Mesendoderm (in vitro differentiated cells): ENCODE results near the gene SART1.

ENCODE experiments used
- DNase-seq: peaks from one replicate; pipeline ENCODE4 v3.0.0; 2013
- H2AK5ac ChIP-seq: 2 replicates; pipeline ENCODE4 v1.6.1; 2013; ENCODE audit warnings: low read length, inconsistent platforms
- H2BK120ac ChIP-seq: 2 replicates; pipeline ENCODE4 v1.6.1; 2013; ENCODE audit warnings: low read depth, mild to moderate bottlenecking, low read length, moderate library complexity, mixed read lengths
- H2BK15ac ChIP-seq: replicated peaks from 2 replicates; pipeline ENCODE4 v1.6.1; 2013; ENCODE audit warnings: low read depth, mild to moderate bottlenecking, moderate library complexity
- H2BK5ac ChIP-seq: 2 replicates; pipeline ENCODE4 v1.6.1; 2013; ENCODE audit warnings: low read length, inconsistent platforms
- H3K18ac ChIP-seq: 2 replicates; pipeline ENCODE4 v1.6.1; 2013; ENCODE audit warnings: mild to moderate bottlenecking, low read length, mixed read lengths
- H3K23ac ChIP-seq: one replicate; pipeline ENCODE4 v1.6.1; 2013; ENCODE audit warnings: low read length
- H3K27ac ChIP-seq: 2 replicates; pipeline ENCODE4 v1.5.1; 2013; ENCODE audit warnings: low read depth, mild to moderate bottlenecking, inconsistent platforms, low read length, moderate library complexity
- H3K27me3 ChIP-seq: 2 replicates; pipeline ENCODE4 v1.6.1; 2013; ENCODE audit warnings: low read length, control low read depth, mild to moderate bottlenecking, inconsistent platforms; ENCODE audit not compliant: insufficient read depth, poor library complexity
- H3K36me3 ChIP-seq: 2 replicates; pipeline ENCODE4 v1.6.1; 2013; ENCODE audit warnings: low read length, inconsistent platforms; ENCODE audit not compliant: control insufficient read depth, insufficient read depth
- H3K4ac ChIP-seq: one replicate; pipeline ENCODE4 v1.6.1; 2013; ENCODE audit warnings: low read depth, mild to moderate bottlenecking, low read length, moderate library complexity
- H3K4me1 ChIP-seq: 2 replicates; pipeline ENCODE4 v1.6.1; 2013; ENCODE audit warnings: low read depth, low read length, inconsistent platforms; ENCODE audit not compliant: control insufficient read depth
- H3K4me2 ChIP-seq: 2 replicates; pipeline ENCODE4 v1.6.1; 2013; ENCODE audit warnings: low read length
- H3K4me3 ChIP-seq: 2 replicates; pipeline ENCODE4 v1.5.1; 2013; ENCODE audit warnings: mild to moderate bottlenecking, low read length
- H3K56ac ChIP-seq: one replicate; pipeline ENCODE4 v1.6.1; 2013; ENCODE audit warnings: low read length
- H3K79me1 ChIP-seq: 2 replicates; pipeline ENCODE4 v1.6.1; 2013; ENCODE audit warnings: low read length, inconsistent platforms
- H3K79me2 ChIP-seq: 2 replicates; pipeline ENCODE4 v1.6.1; 2013; ENCODE audit warnings: mild to moderate bottlenecking, low read length; ENCODE audit not compliant: control insufficient read depth, insufficient read depth
- H3K9ac ChIP-seq: 2 replicates; pipeline ENCODE4 v1.6.1; 2013; ENCODE audit warnings: low read length, inconsistent platforms
- H4K5ac ChIP-seq: one replicate; pipeline ENCODE4 v1.6.1; 2013; ENCODE audit warnings: low read length
- H4K8ac ChIP-seq: one replicate; pipeline ENCODE4 v1.6.1; 2013; ENCODE audit warnings: low read depth, mild to moderate bottlenecking, control low read depth, low read length, moderate library complexity
- WGBS: extraction: QIAGEN DNeasy Blood & Tissue Kit; methylation state at CpG from one replicate; pipeline ENCODE4 v1.1.7; 2013; ENCODE audit warnings: low lambda C conversion rate, missing lambda C conversion rate; ENCODE audit not compliant: insufficient coverage; ENCODE audit errors: extremely low coverage; 5-methylcytosine and 5-hydroxymethylcytosine counted together

The SART1 gene

DNA sequence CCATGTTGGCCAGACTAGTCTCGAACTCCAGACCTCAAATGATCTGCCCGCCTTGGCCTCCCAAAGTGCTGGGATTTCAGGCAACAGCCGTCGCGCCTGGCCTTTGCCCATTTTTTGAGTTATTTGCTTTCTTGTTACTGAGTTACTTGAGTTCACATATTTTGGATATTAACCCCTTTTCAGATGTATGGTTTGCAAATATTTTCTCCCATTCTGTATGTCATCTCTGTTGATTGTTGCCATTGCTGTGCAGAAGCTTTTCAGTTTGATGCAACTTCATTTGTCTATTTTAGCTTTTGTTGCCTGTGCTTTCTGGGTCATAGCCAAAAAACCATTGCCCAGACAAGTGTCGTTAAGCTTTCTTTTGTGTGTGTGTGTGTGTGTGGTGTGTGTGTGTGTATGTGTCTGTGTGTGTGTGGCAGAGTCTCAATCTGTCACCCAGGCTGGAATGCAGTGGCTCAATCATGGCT, 9.4 kb upstream of the SART1 start:
- H3K56ac ChIP-seq = no peak overlapping the region
- H2BK15ac ChIP-seq = no peak overlapping the region
- H2BK120ac ChIP-seq = no peak overlapping the region
- H3K4me3 ChIP-seq = no peak overlapping the region
- no peaks in the 10 kb centered on the region for H3K4me1 ChIP-seq
- no peaks in the 10 kb centered on the region for H3K27me3 ChIP-seq
- H3K79me2 ChIP-seq = no peaks in the 10 kb centered on the region
- no peak overlapping the region for H2BK5ac ChIP-seq
- no peak for DNase-seq
- H3K23ac ChIP-seq = no peak overlapping the region
- H3K4ac ChIP-seq = no peak overlapping the region
- no peak overlapping the region for H3K27ac ChIP-seq
- no peak overlapping the region for H2AK5ac ChIP-seq
- H3K79me1 ChIP-seq = no peaks in the 10 kb centered on the region
- no peak overlapping the region for H4K5ac ChIP-seq
- H4K8ac ChIP-seq = no peak overlapping the region
- no peaks in the 10 kb centered on the region for H3K36me3 ChIP-seq
- no peak overlapping the region for H3K4me2 ChIP-seq
- no peak overlapping the region for H3K18ac ChIP-seq
- no peak overlapping the region for H3K9ac ChIP-seq
- no CpG with 5 or more reads among the region's 6 CpGs for WGBS

DNA sequence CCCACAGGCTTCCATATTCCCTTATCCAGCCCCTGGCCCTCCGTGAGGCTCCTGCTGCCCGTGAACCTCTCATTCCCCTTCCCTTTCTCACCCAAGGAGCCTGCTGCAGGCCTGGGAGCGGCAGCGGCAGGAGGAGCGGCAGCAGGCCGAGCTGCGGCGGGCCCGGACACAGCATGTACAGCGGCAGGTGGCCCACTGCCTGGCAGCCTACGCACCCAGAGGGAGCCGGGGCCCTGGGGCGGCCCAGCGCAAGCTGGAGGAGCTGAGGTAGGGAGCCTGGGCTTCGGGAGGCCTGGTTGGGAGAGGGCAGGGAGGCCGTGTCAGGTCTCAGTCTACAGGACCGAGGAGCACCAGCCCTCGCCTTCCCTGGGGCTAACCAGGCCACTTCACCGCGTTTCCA, 8.1 kb upstream of the SART1 start:
- Histone ChIP-seq H2BK15ac (no peak overlapping the region), H2BK120ac (no peak overlapping the region), H3K18ac (no peak overlapping the region), H3K56ac (no peak overlapping the region), H3K4me3 (no peak overlapping the region), H3K79me2 (no peaks in the 10 kb centered on the region), H2BK5ac (no peak overlapping the region), H3K27ac (no peak overlapping the region), H2AK5ac (no peak overlapping the region), H3K4me2 (no peak overlapping the region), H3K23ac (no peak overlapping the region), H3K4ac (no peak overlapping the region), H3K79me1 (no peaks in the 10 kb centered on the region), H4K5ac (no peak overlapping the region), H3K36me3 (no peaks in the 10 kb centered on the region), H3K4me1 (no peaks in the 10 kb centered on the region), H3K9ac (no peak overlapping the region), H4K8ac (no peak overlapping the region), H3K27me3 (no peaks in the 10 kb centered on the region)
- DNase-seq = no peak
- no CpG with 5 or more reads among the region's 20 CpGs for WGBS

DNA sequence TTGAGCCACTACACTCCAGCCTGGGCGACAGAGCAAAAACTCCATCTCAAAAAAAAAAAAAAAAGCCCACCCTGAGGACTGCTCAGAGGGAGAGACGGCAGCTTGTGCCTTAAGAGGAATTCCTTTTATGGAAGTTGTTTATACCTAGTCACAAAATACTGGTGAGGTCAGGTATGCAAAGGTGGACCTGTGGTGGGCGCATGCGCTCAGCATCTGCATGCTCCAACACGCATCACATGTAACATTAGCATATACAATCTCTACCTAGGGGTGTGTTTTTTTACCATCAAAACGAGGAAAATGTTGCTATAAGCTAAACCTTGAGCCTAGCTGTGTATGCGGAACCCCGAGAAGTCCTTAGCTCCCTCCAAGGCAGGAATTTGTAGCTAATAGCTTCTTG, 6.8 kb upstream of the SART1 start:
- Histone ChIP-seq H3K27ac (no peak overlapping the region), H3K4me3 (no peak overlapping the region), H3K4ac (no peak overlapping the region), H3K79me2 (no peaks in the 10 kb centered on the region), H3K23ac (no peak overlapping the region), H3K36me3 (no peaks in the 10 kb centered on the region), H4K5ac (no peak overlapping the region), H2BK5ac (no peak overlapping the region), H3K18ac (no peak overlapping the region), H4K8ac (no peak overlapping the region), H3K56ac (no peak overlapping the region), H3K4me1 (no peaks in the 10 kb centered on the region), H2BK120ac (no peak overlapping the region), H3K4me2 (no peak overlapping the region), H2AK5ac (no peak overlapping the region), H3K27me3 (no peaks in the 10 kb centered on the region), H2BK15ac (no peak overlapping the region), H3K79me1 (no peaks in the 10 kb centered on the region), H3K9ac (no peak overlapping the region)
- no CpG with 5 or more reads among the region's 8 CpGs for WGBS
- no peak for DNase-seq

DNA sequence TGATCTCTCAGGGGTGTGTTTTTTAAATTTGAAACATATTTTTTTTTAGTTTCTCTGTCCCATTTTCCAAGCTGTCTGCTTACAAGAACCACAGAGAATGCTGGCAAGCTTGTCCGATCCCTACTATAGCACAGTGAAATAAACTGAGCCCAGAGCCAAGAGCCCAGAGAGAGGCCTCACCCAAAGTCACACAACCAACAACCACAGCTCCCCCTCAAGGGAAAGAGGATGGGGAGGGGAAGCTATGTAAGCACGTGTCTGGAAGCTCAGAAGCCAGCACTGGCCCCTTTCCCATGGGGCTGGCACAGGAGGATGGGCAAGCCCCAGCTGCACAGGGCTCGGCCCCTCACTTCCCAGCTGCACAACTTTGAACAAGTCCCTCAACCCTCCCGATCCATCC, 3.2 kb upstream of the SART1 start:
- H3K4me2 ChIP-seq = no peak overlapping the region
- no peak overlapping the region for H3K56ac ChIP-seq
- H3K23ac ChIP-seq = no peak overlapping the region
- H3K4me1 ChIP-seq = peaks cover 6% of the 10 kb centered on the region
- H3K9ac ChIP-seq = no peak overlapping the region
- H3K36me3 ChIP-seq = no peaks in the 10 kb centered on the region
- WGBS = no CpG with 5 or more reads among the region's 4 CpGs
- no peak overlapping the region for H4K5ac ChIP-seq
- no peak overlapping the region for H3K18ac ChIP-seq
- no peak overlapping the region for H4K8ac ChIP-seq
- no peak for DNase-seq
- H2BK120ac ChIP-seq = no peak overlapping the region
- H3K79me2 ChIP-seq = peaks cover 13% of the 10 kb centered on the region
- no peak overlapping the region for H3K4ac ChIP-seq
- H2BK15ac ChIP-seq = no peak overlapping the region
- H3K27me3 ChIP-seq = no peaks in the 10 kb centered on the region
- H2AK5ac ChIP-seq = no peak overlapping the region
- H2BK5ac ChIP-seq = no peak overlapping the region
- no peak overlapping the region for H3K4me3 ChIP-seq
- H3K27ac ChIP-seq = no peak overlapping the region
- H3K79me1 ChIP-seq = peaks cover 12% of the 10 kb centered on the region

DNA sequence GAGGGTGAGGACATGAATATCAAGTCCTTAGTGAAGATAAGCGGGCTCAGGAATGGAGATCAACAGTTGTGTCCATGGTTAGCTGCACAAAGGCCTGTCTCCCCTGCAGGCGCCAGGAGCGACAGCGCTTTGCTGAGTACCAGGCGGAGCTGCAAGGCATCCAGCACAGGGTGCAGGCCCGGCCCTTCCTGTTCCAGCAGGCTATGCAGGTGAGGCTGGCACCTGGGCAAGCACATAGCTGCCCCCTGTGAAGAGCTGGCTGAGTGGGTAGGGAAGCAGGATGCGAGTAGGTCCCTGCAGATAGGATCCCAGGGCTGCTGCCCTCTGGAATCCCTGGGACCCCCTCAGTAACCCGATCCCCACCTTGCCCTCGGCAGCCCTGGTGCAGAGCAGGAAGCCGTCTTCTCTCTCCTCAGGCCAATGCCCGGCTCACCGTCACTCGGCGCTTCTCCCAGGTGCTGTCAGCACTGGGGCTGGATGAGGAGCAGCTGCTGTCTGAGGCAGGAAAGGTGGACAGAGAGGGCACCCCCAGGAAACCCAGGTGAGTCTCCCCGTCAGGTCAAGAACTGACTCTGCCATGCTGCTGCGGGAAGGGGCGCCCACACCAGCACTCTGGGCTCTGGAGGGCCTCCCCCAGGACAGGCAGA, 2.6 kb upstream of the SART1 start:
- Histone ChIP-seq H3K4me1 (peaks cover 6% of the 10 kb centered on the region), H3K27ac (no peak overlapping the region), H3K36me3 (no peaks in the 10 kb centered on the region), H4K8ac (no peak overlapping the region), H2AK5ac (no peak overlapping the region), H2BK120ac (no peak overlapping the region), H3K4me2 (no peak overlapping the region), H4K5ac (no peak overlapping the region), H3K79me1 (peaks cover 14% of the 10 kb centered on the region), H3K56ac (peak overlapping the region; percentile 10), H3K4ac (no peak overlapping the region), H2BK5ac (no peak overlapping the region), H3K9ac (no peak overlapping the region), H3K18ac (no peak overlapping the region), H2BK15ac (no peak overlapping the region), H3K79me2 (peaks cover 15% of the 10 kb centered on the region), H3K27me3 (no peaks in the 10 kb centered on the region), H3K23ac (no peak overlapping the region), H3K4me3 (no peak overlapping the region)
- DNase-seq = no peak
- no CpG with 5 or more reads among the region's 17 CpGs for WGBS

DNA sequence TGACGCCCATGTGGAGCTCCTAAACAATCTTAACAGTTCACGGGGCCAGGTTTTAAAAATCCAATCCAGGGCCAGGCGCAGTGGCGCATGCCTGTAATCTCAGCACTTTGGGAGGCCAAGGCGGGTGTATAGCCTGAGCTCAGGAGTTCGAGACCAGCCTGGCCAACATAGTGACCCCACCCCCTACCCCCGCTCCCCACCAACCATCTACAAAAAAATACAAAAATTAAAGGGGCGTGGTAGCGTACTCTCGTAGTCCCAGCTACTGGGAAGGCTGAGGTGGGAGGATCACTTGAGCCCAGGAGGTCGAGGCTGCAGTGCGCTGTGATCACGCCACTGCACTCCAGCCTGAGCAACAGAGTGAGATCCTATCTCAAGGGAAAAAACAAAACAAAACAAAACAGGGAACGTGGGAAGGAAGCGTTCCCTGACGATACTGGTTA, 689 bp upstream of the SART1 start:
- peaks cover 19% of the 10 kb centered on the region for H3K79me2 ChIP-seq
- H3K4me2 ChIP-seq = peak overlapping the region; percentile 85
- H3K23ac ChIP-seq = no peak overlapping the region
- no peak overlapping the region for H4K5ac ChIP-seq
- peaks cover 4% of the 10 kb centered on the region for H3K36me3 ChIP-seq
- H3K4ac ChIP-seq = peak overlapping the region; percentile 6
- no peak overlapping the region for H2BK5ac ChIP-seq
- peaks cover 6% of the 10 kb centered on the region for H3K4me1 ChIP-seq
- no peak for DNase-seq
- H3K27me3 ChIP-seq = no peaks in the 10 kb centered on the region
- no CpG with 5 or more reads among the region's 16 CpGs for WGBS
- peak overlapping the region; percentile 95 for H4K8ac ChIP-seq
- no peak overlapping the region for H3K18ac ChIP-seq
- H2BK120ac ChIP-seq = no peak overlapping the region
- H2BK15ac ChIP-seq = no peak overlapping the region
- peaks cover 20% of the 10 kb centered on the region for H3K79me1 ChIP-seq
- H3K9ac ChIP-seq = peak overlapping the region; percentile 97
- H2AK5ac ChIP-seq = no peak overlapping the region
- H3K56ac ChIP-seq = peak overlapping the region; percentile 99
- H3K27ac ChIP-seq = peak overlapping the region; percentile 83
- peak overlapping the region; percentile 74 for H3K4me3 ChIP-seq
